T47D (cell line): ENCODE results near the gene AMH.

ENCODE experiments used
- DNase-seq, 2 experiments: peaks; one replicate each; pipeline versions ENCODE4 v3.0.0 to v3.0.0-alpha.2; 2011 to 2012; ENCODE audit warnings: low read depth in 1 of 2, low spot score in 1 of 2
- JUND ChIP-seq: IDR thresholded peaks from 2 replicates; pipeline ENCODE4 v1.6.1; 2012; ENCODE audit warnings: low read depth
- in situ Hi-C: cut with HindIII; loops from 2 replicates; pipeline ENCODE4 v1.10.0; 2016; ENCODE audit warnings: low sequenced_read_pairs, low pct_unique_long_range_greater_than_20kb

Gene AMH

DNA sequence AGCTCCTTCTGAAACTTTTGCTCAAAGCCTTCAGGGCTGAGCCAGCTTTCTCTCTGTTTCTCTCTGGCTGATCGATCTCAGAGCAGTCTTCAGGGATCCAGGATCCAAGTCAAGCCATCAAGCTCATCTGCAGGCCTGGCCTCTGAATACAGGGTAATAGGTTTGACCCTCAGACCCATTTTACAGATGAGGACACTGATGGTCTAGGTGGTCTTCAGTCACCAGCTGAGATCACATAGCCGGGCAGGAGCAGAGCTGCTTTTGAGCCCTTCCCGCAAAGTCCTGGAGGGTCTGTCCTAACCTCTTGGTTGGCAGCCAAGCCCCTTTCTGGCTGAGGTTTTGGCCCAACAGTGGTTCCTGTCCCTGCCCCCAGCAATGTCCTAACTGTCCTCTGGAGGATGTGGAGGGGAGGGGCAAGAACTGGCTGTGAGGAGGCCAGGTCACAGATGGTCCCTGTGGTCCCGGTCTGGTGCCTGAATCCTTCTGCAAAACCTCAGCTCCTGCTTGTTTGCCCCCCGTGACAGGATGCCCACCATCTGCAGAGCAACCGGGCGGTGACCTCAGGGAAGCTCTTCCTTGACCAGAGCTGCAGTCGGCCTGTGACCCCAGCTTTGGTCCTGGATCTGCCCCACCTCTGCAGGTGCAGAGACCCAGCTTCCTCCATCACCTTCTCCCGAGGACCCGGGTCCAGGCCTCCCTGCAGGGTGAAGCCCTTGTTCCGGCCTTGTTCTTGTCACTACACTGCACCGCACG is 38.6 kb downstream of the AMH start:
- in situ Hi-C loops, result no loop called here
- no peak for TF ChIP-seq JUND

DNA sequence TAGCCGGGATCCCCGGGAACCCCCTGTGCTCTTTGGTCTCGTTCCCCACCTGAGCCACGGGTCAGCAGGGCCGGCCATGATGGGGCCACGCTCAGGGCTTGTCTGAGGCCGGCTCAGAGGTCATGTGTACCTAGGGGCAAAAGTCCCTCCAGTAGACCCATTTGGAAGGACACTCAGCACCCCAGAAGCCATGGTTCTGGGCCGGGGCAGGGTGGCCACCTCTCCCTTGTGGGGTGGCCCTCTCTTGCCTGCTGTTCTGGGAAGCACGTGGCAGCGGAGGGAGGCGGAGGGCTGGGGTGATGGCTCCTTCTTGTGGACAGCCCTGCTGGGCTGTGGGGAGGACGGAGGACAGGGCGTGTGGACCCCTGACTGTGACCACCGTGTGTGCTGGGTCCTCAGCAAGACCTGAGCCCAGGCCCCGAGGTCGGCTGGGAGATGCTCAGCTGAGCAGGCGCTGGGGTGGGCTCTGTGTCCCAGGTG is 39.3 kb downstream of the AMH start:
- TF ChIP-seq JUND, result no peak
- in situ Hi-C loops, result no loop called here
- no peak for DNase-seq

More for the DNA sequence above, 38.6 kb downstream of the AMH start:
- no peak for DNase-seq

DNA sequence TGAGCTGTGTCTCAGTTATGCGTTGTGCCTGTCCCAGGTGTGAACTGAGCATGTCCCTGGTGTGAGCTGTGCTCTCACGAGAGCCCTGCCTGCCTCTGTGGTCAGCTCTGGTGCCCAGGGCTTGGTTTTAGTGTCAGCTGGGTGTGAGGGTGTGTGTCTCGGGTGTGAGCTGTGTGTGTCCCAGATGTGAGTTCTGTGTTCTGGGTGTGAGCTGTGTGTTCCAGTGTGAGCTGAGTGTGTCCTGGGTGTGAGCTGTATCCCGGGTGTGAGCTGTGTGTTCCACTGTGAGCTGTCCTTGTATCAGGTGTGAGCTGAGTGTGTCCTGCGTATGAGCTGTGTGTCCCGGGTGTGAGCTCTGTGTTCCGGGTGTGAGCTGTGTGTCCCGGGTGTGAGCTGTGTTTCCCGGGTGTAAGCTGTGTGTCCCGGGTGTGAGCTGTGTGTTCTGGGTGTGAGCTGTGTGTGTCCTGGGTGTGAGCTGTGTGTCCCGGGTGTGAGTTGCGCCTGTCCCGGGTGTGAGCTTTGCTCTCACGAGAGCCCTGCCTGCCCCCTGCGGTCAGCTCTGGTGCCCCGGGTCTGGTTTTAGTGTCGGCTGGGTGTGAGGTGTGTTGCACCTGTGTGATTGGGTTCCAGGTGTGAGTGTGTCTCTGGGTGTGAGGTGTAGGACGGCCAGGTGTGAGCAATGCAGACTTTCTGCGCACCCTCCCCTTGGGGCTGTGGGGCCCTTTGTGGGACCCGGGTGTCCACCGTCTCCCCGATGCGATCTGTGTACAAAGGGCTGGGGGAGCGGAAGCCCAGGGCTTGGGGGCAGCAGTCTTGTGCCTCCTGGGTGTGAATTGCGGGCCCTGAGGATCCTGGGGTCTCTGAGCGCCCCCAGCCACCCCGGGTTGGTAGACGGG is 39.9 kb downstream of the AMH start:
- no peak for TF ChIP-seq JUND
- in situ Hi-C loops, result no loop called here
- no peak for DNase-seq

DNA sequence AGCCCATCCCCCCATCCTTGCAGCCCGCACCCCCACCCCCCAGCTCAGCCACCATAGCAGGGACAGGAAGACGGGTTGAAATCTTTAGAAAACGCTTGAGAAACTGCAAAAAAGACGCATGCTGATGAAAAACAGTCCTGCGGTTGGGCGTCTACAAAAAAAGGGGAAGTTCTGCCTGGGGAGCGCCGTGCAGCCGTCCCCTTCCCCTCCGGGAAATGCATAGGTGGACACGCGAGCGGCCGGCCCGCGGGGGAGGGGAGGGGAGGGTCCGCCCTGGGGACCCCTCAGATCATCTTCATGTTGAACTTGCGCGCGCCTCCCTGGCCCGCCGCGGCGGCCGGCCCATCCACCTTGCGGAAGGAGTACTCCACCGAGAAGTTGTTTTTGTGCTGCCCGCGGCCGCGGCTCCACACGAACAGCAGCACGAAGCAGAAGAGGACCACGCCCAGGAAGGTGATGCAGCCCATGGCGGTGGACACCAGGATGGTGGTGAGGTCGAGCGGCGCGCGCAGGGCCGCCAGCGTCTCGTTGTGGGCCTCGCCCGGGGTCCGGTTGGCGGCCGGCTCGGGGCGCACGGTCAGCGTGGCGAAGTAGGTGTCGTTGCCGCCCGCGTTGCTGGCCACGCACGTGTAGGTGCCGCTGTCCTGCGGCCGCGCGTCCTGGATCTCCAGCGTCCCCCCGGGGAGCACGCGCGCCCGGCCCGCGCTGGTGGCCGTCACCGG is 40.8 kb downstream of the AMH start:
- in situ Hi-C loops, result no loop called here
- DNase-seq, result no peak
- no peak for TF ChIP-seq JUND

DNA sequence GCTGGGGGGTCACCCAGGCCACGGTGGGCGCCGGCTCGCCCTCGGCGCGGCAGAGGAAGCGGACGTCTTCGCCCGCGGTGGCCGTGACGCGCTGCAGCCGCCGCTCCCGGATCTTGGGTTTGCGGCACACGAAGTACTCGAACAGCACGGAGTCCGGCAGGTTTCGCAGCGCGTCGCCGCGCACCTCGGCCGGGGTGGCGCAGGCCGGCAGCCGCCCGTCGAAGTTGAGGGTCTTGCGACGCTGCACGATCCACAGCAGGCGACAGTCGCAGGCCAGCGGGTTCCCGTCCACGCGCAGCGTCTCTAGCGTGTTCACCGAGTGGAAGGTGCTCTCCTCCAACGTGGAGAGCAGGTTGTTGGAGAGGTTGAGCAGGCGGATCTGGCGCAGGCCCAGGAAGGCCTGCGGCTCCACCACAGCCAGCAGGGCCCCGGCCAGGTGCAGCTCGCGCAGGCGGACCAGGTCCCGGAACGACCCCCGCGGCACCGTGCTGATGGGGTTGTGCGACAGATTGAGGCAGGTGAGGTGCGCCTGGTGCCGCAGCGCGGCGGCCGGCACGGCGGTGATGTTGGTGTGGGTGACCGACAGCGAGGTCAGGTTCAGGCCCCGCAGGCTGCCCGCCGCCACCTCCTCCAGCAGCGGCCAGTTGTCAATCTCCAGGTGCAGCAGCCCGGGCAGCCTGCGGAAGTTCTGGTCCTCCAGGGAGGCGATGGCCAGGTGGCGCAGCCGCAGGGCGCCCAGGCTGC is 41.5 kb downstream of the AMH start:
- DNase-seq, result no peak
- TF ChIP-seq JUND, result no peak
- in situ Hi-C loops, result no loop called here

DNA sequence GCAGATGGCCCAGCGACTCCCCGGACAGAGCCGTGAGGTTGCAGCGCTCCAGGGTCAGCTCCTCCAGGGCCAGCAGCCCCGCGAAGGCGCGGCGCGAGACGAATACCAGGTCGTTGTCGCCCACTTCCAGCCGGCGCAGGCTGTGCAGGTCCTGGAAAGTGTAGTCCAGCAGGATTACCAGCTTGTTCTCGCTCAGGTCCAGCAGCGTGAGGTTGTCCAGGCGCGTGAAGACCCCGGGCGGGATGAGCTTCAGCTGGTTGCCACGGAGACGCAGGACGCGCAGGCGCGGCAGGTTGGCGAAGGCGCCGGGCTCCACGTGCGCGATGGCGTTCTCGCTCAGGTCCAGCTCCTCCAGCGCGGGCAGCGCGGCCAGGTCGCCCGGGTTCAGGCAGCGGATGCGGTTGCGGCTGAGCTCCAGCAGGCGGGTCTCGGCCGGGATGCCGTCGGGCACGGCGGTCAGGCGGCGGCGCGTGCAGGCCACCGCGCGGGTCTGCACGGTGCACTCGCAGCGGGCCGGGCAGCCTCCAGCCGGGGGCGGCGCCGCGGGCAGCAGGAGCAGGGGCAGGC is 42.1 kb downstream of the AMH start:
- no peak for TF ChIP-seq JUND
- in situ Hi-C loops, result no loop called here
- no peak for DNase-seq

DNA sequence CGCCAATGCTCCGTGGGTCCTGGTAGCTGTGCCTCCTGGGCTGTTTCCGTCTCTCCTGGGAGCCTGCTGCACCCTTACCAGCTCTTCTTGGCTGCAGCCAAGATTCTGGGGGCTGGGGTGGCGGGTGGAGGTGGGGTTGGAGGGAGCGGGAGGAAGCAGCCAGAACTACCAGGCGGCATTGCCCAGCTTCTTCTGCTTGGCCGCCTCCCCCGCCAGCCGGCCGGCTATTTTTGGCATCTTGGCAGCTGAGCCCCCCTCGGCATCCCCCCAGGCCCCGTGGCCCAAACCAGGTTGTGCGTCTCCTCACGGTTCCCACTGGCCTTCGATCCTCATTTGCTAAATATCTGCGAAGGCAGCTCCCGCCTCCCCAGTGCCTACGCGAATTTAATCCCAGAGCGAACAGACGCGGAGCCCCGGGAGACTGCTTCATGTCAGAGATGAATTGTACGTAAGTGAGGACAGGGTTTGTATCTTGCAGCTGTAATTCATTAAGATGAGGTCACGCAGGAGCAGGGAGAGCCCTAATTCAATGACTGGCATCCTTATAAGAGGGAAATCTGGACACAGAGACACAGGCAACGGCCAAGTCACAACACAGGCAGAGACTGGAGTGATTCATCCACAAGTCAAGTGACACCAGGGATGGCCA is 45.7 kb downstream of the AMH start:
- DNase-seq, result no peak
- in situ Hi-C loops, result no loop called here
- no peak for TF ChIP-seq JUND

DNA sequence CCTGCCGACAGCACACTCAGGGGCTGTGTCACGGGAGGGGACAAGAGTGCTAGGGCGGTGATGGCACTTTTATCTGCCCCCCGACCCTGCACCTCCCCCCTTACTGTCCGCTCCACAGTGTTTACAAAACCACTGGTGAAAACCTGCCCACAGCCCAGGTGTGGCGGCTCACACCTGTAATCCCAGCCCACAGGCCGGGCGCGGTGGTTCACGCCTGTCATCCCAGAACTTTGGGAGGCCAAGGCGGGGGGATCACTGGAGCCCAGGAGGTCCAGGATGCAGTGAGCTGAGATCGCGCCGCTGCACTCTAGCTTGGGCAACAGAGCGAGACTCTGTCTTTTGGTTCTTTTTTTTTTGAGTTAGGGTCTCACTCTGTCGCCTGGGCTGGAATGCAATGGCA is 47.0 kb downstream of the AMH start:
- DNase-seq, result no peak
- in situ Hi-C loops, result no loop called here
- TF ChIP-seq JUND, result no peak

DNA sequence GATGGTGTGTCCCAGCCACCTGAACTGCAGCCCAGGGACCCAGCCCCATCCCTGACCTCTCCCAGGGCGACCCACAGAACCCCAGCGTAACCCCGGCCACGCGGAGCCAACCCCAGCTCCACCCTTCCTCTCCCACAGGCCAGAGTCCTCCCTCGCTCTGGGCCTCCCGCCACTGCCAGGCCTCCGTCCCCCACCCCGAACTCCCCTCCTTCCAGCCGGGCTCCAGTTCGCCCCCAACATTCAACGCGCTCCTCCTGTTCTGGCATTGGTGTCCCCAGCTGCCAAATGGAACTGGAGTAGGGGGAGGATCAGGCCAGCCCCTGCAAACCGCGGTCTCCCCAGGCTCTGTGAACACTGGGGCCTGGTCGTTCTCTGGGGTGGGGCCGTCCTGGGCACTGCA is 51.4 kb downstream of the AMH start:
- no peak for TF ChIP-seq JUND
- no peak for DNase-seq
- in situ Hi-C loops, result no loop called here
